GM19455 (cell line): Measurements from ENCODE around the gene OBP2A.

Source experiments
- ATAC-seq: cut with Tn5 transposase; IDR thresholded peaks from one replicate; pipeline ENCODE4 v1.9.1; 2021; ENCODE audit not compliant: unreplicated experiment

Gene OBP2A

GRCh38 chr9:135592331-135592590 is 46.3 kb downstream of the OBP2A start:
- no peak for ATAC-seq

- ATAC-seq = no peak
These were observed 46.7 kb downstream of the OBP2A start for GRCh38 chr9:135592625-135593024.

- ATAC-seq = no peak
These were observed 50.3 kb downstream of the OBP2A start for GRCh38 chr9:135596211-135596610.
